Mucosa of stomach (tissue), 1 donor: ENCODE results near the gene COL6A2.
"Not testable (repeated sequence)": the region's sequence is repeated elsewhere in the genome, so short reads cannot be mapped to it uniquely, and the experiment has no call there.

Source experiments
- H3K27me3 ChIP-seq: one replicate; pipeline ENCODE4 v1.7.0; 2013; ENCODE audit warnings: mild to moderate bottlenecking, low read length; ENCODE audit not compliant: control insufficient read depth, insufficient read depth
- H3K36me3 ChIP-seq: one replicate; pipeline ENCODE4 v1.7.0; 2013; ENCODE audit warnings: low read length; ENCODE audit not compliant: control insufficient read depth, insufficient read depth
- H3K4me1 ChIP-seq: one replicate; pipeline ENCODE4 v1.7.0; 2013; ENCODE audit warnings: mild to moderate bottlenecking, low read length; ENCODE audit not compliant: control insufficient read depth, insufficient read depth
- H3K4me3 ChIP-seq: one replicate; pipeline ENCODE4 v1.7.0; 2013; ENCODE audit warnings: low read length
- H3K9ac ChIP-seq: one replicate; pipeline ENCODE4 v1.7.0; 2013; ENCODE audit warnings: mild to moderate bottlenecking, low read length, moderate library complexity
- H3K9me3 ChIP-seq: one replicate; pipeline ENCODE4 v1.7.0; 2013; ENCODE audit warnings: mild to moderate bottlenecking, low read length, moderate library complexity; ENCODE audit not compliant: control insufficient read depth
- donor health status: Pancreatic carcinoma.

The COL6A2 gene

GRCh38 chr21:46071082-46071481 is 26.8 kb upstream of the COL6A2 start:
- Histone ChIP-seq H3K4me3 (no peak overlapping the region), H3K9ac (no peak overlapping the region), H3K9me3 (no peaks in the 10 kb centered on the region), H3K27me3 (peaks cover 4% of the 10 kb centered on the region), H3K36me3 (no peaks in the 10 kb centered on the region), H3K4me1 (peaks cover 17% of the 10 kb centered on the region)

GRCh38 chr21:46076724-46077123 is 21.2 kb upstream of the COL6A2 start:
- H3K36me3 ChIP-seq, result not testable (repeated sequence)

GRCh38 chr21:46077674-46078101 is 20.2 kb upstream of the COL6A2 start:
- Histone ChIP-seq H3K27me3 (no peaks in the 10 kb centered on the region), H3K9ac (no peak overlapping the region), H3K4me3 (no peak overlapping the region), H3K4me1 (no peaks in the 10 kb centered on the region), H3K36me3 (no peaks in the 10 kb centered on the region), H3K9me3 (no peaks in the 10 kb centered on the region)

More at GRCh38 chr21:46076724-46077123, 21.2 kb upstream of the COL6A2 start:
- H3K4me1 ChIP-seq, H3K27me3 ChIP-seq, H3K9ac ChIP-seq, H3K4me3 ChIP-seq, H3K9me3 ChIP-seq: not testable (repeated sequence)

DNA sequence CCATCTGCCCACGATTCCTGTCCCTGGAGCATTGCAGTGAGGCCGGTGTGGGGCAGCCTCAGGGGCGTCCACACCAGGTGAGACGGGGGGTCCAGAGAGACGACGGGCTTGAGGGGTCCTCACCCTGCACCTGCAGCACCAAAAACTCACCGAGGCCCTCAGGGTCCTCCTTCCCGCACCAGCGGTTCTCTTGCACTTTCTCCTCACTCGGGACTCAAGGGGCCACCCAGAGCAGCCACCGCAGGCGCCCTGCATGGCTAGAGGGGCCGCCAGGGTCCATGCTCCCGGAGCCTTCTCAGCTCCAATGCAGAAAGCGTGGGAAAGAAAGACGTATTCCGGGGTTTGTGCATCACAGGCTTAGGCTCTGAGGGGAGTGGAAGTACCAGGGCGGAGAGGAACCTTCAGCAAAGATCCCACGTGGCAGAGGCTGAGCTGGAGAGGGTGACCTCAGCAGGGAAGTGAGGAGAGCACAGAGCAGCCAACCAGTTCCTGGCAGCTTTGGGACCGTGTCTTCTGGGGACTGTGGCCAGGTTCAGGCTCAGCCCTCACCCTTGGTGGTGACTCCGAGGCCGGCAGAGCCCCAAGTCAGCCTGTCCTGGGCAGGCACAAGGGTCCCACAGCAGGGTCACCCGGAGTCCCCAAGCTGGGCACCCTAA is 19.5 kb upstream of the COL6A2 start:
- no peaks in the 10 kb centered on the region for H3K4me1 ChIP-seq
- H3K36me3 ChIP-seq, result no peaks in the 10 kb centered on the region
- no peaks in the 10 kb centered on the region for H3K9me3 ChIP-seq
- H3K9ac ChIP-seq, result no peak overlapping the region
- no peak overlapping the region for H3K4me3 ChIP-seq
- no peaks in the 10 kb centered on the region for H3K27me3 ChIP-seq

DNA sequence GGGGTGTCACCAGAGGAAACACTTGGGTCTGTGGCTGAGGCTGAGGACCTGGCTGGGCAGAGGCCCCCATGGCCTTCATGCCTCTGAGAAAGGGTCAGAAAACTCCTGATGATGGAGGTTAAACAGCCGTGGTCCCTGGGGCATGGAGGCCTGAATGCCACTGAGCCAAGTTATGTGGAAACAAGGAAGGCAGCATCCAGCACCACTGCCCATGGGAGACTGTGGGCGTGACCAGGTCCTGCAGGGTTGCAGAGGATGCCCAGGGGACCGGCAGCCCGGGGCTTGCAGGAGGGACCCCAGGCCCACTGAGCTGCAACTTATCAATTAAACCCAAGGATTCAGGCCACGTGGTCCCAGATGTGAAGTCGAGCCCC is 18.9 kb upstream of the COL6A2 start:
- Histone ChIP-seq H3K9me3 (no peaks in the 10 kb centered on the region), H3K36me3 (no peaks in the 10 kb centered on the region), H3K9ac (no peak overlapping the region), H3K4me3 (no peak overlapping the region), H3K4me1 (no peaks in the 10 kb centered on the region), H3K27me3 (no peaks in the 10 kb centered on the region)

GRCh38 chr21:46079352-46080170 is 18.4 kb upstream of the COL6A2 start:
- no peak overlapping the region for H3K9ac ChIP-seq
- H3K27me3 ChIP-seq, result no peaks in the 10 kb centered on the region
- H3K36me3 ChIP-seq, result no peaks in the 10 kb centered on the region
- no peak overlapping the region for H3K4me3 ChIP-seq
- no peaks in the 10 kb centered on the region for H3K9me3 ChIP-seq
- H3K4me1 ChIP-seq, result no peaks in the 10 kb centered on the region

DNA sequence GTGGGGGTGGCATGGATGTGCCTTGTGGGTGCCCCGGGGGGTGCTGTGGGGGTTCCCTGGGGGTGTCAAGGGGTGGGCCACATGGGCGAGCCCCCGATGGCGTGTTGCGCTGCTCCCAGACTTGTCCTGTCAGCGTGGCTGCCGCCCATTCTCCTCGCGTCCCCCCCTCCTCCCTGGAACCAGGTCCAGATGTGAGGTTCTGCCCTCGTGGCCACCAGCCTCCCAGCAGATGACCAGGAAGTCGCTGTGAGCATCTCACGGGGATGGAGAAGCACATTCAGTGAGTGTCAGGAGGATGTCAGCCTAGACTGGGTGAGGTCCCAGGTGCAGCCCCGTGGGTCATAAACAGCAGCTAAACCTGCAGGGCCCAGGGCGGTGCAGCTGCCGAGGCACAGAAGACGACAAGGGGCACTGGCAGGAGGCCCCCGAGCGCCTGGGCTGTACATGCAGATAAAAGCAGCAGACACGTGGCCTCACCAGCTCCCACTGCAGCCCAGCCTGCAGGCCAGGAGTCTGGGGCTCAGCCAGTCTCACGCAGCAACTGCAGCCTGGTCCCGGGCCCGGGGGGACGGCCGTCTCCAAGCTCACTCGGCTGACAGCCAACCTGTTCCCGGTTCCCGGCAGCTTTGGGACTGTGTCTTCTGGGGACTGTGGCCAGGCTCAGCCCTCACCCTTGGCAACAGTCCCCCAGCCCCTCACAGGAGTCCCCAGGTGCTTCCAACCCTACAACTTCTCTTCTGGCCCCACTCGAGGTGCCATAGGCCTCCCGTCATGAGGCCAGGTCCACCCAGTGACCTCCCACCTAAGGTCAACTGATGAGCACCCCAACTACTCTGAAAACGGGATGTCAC is 17.5 kb upstream of the COL6A2 start:
- Histone ChIP-seq H3K36me3 (no peaks in the 10 kb centered on the region), H3K4me3 (no peak overlapping the region), H3K9me3 (no peaks in the 10 kb centered on the region), H3K4me1 (no peaks in the 10 kb centered on the region), H3K9ac (no peak overlapping the region), H3K27me3 (no peaks in the 10 kb centered on the region)

DNA sequence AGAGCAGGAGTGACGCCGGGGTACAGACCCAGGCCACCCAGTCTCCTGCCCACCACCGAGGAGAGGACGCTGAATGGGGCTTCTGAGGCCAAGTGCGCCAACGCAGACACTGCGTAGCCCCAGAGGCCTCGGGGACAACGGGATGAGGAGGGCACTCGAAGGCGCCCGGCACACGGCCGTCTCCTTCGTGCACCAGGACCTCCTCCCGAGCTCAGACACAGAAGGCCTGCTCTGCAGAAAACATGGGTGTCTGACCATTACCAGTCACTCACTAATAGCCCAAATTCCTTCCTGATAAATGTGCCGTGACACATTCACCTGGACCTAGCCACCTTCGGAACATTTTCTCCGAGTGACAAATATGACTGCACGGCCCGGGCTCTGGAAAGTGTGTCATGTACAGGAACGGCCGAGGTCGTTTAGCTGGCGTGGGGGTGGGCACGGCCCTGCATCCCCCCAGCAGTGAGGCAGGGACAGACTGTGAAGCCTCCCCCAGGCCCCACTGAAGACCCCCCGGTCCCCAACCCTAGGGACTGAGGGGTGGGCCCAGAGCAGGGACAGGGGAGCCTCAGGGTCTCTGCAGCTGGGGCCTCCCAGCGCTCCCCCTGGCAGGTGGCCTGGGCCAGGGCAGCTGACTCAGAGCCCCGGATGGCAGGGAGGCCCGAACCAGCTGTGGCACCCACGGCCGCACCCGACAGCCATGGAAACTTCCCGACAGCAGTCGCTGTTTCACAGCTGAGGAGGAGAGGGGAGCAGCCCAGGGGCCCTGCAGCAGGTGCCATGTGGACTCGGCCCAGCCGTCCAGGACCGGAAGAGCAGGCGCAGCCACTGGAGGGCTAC is 16.7 kb upstream of the COL6A2 start:
- Histone ChIP-seq H3K27me3 (no peaks in the 10 kb centered on the region), H3K4me1 (no peaks in the 10 kb centered on the region), H3K36me3 (no peaks in the 10 kb centered on the region), H3K4me3 (no peak overlapping the region), H3K9me3 (no peaks in the 10 kb centered on the region), H3K9ac (no peak overlapping the region)

DNA sequence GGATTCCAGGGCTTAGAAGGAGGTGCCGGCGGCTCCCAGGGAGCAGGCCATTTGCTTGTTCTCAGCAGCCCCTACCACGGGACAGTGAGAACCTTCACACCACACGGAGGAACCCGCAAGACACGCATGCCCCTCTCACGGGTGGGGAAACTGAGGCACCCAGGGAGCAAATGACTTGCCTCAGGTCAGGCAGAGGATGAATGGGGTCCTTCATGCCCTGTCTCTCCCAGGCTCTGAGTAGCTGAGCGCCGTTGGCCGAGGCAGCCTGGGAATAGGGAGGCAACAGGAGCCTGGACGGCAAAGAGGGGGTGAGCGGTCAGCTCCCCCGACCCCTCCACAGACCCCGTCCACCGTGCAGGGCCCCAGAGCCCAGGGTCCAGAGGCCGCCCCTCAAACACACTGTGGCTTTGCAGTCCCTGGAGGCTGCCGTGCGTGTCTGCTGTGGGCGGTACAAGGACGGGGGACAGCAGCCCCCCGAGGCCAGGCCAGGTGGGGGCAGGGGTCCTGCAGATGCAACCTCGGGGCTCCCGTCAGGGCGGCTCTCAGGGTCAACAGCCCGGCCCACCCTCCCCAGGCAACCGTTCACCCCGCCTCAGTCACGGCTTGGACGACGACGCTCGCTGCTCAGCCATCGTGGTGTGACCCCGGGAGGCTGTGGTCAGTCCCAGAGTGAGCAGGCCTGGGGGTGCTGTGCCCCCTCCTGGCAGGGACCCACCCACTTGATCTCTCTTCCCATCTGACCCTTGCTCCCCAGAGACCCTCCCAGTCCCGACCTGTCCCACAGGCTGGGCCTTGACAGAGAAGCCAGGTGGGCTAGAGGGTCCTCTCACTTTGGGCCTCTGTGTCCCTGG is 15.8 kb upstream of the COL6A2 start:
- Histone ChIP-seq H3K4me1 (no peaks in the 10 kb centered on the region), H3K36me3 (no peaks in the 10 kb centered on the region), H3K9ac (no peak overlapping the region), H3K4me3 (no peak overlapping the region), H3K27me3 (no peaks in the 10 kb centered on the region), H3K9me3 (no peaks in the 10 kb centered on the region)

GRCh38 chr21:46082713-46082962 is 15.3 kb upstream of the COL6A2 start:
- Histone ChIP-seq H3K36me3 (no peaks in the 10 kb centered on the region), H3K4me1 (no peaks in the 10 kb centered on the region)

More at GRCh38 chr21:46082713-46082962, 15.3 kb upstream of the COL6A2 start:
- Histone ChIP-seq H3K27me3 (no peaks in the 10 kb centered on the region), H3K4me3 (no peak overlapping the region), H3K9ac (no peak overlapping the region), H3K9me3 (no peaks in the 10 kb centered on the region)
